GM18907 (cell line): Measurements from ENCODE around the gene DCP1B.

ENCODE experiments used
- ATAC-seq: cut with Tn5 transposase; IDR thresholded peaks from one replicate; pipeline ENCODE4 v1.9.1; 2021; ENCODE audit warnings: mild to moderate bottlenecking, moderate library complexity; ENCODE audit not compliant: unreplicated experiment

The DCP1B gene

GRCh38 chr12:1922985-1923384 is 81.3 kb downstream of the DCP1B start:
- ATAC-seq = no peak

GRCh38 chr12:1922075-1922709 is 82.1 kb downstream of the DCP1B start:
- no peak for ATAC-seq

DNA sequence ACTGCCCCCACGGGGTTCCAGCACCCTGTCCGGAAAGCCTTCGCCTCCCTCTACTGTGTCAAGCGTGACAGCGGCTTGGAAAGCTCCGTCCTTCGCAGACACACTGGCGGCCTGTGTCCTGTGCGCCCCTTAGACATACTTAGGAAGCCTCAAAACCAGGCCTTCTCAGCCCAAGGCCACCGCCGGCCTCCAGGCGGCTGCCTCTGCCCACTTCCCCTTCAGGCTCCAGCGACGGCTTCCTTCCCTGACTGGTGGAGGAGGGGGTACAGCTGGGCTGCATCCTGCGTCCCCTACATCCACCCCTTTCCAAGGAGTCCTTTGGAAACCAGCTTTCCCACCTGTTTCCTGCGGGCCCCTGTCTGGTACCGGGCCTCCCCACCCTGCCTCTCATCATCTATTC is 83.3 kb downstream of the DCP1B start:
- no peak for ATAC-seq

DNA sequence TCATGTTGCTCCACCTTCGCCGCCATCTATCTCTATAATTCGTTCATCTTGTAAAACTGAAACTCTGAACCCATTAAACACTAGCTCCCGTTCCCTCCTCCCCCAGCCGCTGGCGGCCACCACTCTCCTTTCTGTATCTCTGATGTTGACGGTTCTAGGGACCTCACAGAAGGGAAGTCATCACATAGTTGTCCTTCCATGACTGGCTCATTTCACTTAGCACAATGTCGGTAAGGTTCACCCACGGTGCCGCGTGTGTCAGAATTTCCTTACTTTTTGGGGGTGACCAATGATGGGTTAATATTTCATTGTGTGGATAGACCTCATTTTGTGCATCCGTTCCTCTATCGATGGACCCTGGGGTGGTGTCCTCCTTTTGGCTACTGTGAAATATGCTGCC is 83.8 kb downstream of the DCP1B start:
- ATAC-seq = no peak

- no peak for ATAC-seq
Observed at GRCh38 chr12:1919763-1920162, 84.5 kb downstream of the DCP1B start.

- ATAC-seq = no peak
Observed at GRCh38 chr12:1919284-1919683, 85.0 kb downstream of the DCP1B start.

GRCh38 chr12:1918884-1919236 is 85.4 kb downstream of the DCP1B start:
- ATAC-seq = no peak

GRCh38 chr12:1918081-1918883 is 86.0 kb downstream of the DCP1B start, which contains the start of gene CACNA2D4:
Gene CACNA2D4, minus strand, starts transcription at chr12:1918652. Its CDS starts 179 bp downstream, at chr12:1918473.
- ATAC-seq = no peak

DNA sequence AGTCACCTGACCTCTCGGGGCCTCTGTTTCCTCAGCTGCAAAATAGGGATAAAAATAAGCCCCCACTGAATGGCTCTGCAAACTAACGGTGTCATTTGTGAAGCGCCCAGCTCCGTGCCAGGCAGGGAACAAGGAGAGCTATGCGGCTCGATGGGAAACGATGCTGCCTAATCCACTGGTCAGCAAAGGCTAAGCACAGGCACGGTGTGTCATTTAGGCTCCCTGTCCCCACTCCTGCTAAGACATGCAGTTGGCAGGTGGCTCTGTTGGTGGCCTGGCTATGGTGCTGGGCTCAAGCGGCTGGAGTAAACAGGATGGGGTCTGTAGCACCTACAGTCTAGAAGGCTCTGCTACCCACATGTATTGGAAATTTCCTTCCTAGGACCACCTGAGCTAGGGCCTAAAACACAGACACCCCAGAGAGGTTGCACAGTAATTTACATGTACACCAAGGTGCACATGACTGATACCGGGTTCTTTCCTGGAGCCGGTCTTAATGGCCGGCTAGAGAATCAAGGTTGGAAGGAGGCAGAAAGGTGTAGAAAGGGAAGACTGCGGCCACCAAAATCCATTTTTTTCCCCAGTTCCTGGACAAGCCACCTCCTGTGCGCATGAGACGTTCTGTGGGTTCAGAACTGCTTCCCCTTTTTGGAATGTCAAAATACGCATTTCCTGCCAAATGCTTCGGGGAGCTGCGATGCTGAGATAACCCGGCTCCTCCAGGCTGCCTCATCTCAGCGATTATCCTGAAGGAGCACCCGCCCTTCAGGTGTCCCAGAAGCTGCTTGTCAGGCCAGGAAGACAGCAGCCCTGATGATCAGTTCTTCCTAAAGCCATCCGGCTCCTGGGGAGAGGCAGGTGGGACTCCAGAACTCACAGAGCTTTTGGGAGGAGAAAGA is 86.8 kb downstream of the DCP1B start:
- ATAC-seq = no peak

DNA sequence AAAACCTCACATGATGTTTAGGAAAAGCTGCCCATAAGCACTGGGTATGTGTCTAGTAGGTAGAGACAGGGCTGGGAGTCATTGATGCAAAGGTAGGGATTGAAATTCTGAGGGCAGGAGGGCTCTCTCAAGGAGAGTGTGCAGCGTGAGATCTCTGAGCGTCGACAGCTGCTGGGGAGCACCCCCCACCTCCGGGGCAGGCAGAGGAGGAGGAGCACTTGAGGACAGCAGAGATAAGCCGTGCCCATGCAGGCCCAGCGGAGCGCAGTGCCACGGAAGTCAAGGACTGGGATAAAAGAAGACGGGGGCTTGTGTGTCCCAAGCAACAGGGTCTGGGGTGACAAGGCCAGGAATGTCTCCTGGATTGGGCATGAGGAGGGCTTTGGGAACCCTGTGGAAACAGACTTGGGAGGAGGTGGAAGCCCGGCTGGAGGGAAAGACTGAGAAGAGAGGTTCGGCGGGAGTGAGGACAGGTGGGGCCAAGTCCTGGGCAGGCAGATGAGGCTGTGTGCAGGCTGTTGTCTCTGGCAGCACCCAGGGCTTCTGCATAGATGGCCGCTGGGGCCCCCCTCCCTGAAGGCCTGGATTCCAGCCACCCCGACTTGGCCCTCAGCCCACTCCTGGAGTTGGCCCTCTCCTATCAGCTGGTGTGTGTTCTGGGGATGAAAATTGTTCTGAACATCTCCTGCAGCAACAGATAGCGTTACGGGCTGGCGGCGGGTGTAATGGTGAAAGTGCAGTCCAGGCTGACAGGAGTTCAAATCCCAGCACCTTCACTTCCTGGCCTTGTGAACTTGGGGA is 87.7 kb downstream of the DCP1B start:
- no peak for ATAC-seq

DNA sequence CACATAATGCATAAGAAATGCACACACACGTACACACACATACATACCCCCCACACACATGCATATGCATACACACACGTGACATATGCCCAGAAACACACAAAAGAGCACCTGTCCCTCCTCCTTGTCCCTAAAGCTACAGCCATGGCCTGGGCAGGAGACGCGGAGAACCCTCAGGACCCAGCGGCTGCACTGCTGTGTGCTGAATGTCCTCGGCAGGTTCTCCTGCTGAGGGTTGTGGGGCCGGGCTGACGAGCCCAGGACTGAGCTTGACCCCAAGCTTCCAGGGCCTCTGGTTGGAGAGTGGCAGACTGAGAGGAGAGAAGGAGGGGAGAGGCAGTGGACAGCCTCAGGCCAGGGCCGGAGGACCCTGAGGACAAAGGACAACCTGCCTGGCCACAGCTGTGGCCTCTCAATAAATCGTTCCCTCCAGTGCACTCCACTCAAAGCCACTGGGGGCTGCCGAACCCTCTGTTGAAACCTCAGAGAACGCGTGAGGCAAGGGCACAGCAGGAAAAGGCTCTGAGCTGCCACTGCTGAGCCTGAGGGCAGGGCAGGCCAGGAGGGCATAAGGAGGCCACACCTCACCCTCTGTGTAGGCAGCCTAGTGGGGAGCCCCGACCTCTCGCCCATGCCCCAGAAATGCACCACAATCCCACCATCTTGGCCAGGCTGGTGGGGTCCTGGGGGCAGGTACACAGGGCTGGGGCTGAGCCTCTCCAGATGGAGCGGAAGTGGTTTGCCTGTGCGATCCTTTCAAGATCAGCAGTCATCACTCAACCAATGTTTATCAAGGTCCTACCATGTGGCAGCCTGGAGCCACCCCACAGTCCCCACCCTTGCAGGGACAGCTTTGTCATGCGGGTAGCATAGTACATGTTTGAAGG is 88.9 kb downstream of the DCP1B start:
- ATAC-seq = no peak

GRCh38 chr12:1914114-1914911 is 89.9 kb downstream of the DCP1B start:
- no peak for ATAC-seq

- ATAC-seq = no peak
Observed at GRCh38 chr12:1913377-1914113, 90.7 kb downstream of the DCP1B start.

DNA sequence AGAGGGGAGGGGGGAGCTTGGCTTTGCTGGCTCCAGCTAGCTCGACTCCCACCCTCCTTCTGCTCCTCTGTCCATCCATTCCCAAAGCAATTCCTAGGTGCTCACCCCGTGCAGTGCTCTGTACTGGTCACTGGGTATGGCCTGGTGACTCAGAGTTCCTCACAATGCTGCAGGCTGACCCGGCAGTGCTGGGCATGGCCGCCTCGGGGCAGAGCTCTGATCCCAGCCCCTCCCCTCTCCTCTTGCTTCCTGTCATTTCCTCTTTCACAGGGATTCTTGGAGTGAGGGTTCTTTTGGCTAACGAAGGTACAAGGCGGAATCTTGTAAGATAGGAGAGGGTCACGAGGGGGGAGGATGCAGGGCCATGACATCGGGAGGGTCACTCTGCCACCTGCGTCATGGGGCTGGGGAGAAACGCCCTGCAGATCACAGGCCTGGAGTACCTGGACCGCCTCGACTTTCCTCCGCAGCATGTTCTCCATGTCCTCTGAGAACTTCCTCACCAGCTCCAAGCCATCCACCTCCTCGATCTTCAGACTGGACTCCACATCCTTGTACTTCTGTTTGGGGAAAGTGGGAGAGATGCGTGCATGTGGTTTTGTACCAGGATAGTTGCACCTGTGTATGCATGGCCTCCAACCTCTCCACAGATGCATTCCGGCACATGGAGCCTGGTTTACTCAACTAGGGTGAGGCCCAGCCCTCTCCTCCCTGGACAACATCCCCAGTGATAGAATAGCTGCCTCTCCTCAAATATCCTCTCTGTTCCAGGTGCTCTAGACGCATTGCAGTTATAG is 91.5 kb downstream of the DCP1B start:
- no peak for ATAC-seq

DNA sequence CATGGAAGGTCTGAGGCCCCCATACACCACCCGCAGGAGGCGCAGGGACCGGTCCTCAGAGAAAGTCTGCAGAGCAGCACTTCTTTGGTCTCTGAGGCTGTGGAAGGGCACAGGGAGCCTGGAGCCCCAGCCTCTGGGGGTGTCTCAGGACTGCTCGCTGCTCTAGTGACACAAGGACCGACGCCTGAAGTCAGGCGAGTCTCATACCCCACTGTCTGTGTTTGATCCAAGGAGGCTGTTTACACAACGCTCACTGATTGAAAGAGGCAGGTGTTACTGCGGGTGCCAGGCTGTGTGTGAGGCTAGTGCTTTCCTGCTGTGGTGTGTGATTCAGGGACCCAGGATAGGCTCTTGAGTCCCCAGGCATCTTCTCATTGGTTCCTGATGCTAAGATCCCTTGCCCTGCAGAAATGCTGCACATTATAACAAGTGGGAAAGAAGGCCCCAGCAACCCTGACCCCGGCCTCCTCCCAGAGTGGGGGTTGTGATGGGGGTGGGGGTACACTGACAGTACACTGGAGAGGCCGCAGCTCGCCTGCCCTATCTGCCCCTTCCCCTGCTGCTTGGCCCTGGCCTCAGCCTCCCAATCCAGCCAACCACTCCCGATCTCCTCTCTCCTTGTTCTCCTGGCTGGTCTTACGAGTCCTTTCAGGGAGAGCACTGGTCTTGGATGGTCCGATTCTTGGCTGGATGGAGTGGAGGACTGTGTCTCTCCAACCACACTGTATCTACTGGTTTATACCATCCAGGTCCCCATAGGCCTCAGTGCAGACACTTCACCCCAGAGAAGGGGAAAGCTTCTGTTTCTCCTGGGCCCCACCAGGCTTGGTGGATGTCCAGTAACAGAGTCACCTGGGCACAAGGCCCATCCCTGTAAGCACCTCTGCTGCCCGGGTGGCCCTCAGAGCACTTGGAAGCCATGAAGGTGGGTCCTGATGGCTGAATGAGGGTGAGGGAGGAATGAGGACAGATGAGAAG is 92.4 kb downstream of the DCP1B start:
- no peak for ATAC-seq

DNA sequence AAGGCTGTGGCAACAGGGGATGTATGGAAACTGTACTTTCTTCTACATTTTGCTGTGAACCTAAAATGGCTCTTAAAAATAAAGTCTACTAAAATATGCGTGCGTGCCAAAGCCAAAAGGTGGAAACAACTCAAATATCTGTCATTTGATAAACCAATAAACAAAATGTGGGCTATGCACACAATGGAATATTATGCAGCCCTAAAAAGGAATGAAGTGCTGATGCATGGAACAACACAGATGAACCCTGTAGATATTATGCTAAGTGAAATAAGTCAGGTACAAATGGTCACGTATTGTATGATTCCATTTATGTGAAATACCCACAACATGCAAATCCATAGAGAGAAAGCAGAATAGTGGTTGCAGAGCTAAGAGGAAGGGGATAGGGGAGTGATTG is 93.8 kb downstream of the DCP1B start:
- ATAC-seq = no peak
